T-helper 2 cell (primary cell): ENCODE measurements around the gene KCNH5.

Source experiments
- DNase-seq, 5 experiments: peaks; one replicate each; pipeline versions ENCODE4 v3.0.0 to v3.0.0-alpha.2; 2012 to 2022

Gene KCNH5

DNA sequence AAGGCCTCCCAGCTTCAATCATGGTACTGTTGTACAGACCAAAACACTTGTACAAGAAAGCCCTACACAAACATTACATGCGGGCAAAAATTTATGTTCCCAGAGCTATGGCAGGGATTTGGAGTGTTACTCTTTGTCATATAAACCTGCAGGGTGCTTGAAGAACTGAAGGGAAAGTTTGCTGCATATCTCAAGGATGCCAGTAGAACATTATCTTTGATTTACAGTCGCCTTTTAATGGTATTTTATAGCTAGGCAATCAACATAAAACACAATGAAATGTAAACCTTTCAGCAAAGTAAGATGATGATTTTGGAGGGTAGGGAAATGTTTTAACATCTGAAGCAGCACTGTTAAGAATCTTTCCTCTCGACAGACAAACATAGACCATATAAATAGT lies 305.6 kb downstream of the KCNH5 start:
- DNase-seq: no peak

- no peak for DNase-seq
Observed at GRCh38 chr14:62736048-62737043, 308.9 kb downstream of the KCNH5 start.

DNA sequence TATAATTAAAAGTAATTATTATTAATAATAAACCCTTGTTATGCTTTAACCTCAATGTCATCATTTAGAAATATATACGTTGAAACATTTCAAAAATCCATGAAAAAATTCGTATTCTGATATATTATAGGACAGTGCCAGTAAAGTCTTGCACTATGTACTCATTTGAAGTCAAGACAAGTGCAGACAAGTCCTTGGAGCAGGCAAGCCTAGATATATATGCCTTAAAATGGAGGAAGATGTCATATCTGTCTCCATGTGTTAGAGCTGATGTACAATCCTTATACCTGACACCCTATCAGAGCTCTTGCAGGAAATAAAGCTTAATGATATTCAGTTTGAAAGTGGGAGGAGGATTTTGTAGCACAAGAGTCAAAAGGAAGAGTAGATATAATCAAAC lies 310.4 kb downstream of the KCNH5 start:
- no peak for DNase-seq

DNA sequence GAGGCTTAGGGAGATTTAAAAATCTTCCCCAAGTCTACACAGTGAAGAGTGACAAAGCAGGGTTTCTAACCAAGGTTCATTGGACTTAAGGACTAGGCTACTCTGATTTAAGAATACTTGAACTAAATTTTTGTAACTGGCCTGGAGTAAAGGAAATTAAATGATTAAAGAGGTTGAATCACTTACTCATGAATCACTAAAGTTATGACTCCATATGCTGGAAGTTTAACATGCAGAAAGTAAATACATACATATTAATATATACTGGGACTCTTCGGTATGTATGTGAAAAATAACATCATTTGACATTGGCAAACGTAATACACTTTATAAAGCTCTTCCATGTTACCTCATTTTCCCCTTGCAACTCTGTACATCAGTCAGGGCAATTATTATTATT lies 322.9 kb downstream of the KCNH5 start:
- DNase-seq: no peak

GRCh38 chr14:62718629-62719028 lies 326.6 kb downstream of the KCNH5 start:
- no peak for DNase-seq

GRCh38 chr14:62711351-62712023 lies 333.8 kb downstream of the KCNH5 start:
- DNase-seq: no peak

- no peak for DNase-seq
Observed at GRCh38 chr14:62710811-62711210, 334.4 kb downstream of the KCNH5 start.

GRCh38 chr14:62709773-62710172 lies 335.5 kb downstream of the KCNH5 start:
- DNase-seq: no peak

DNA sequence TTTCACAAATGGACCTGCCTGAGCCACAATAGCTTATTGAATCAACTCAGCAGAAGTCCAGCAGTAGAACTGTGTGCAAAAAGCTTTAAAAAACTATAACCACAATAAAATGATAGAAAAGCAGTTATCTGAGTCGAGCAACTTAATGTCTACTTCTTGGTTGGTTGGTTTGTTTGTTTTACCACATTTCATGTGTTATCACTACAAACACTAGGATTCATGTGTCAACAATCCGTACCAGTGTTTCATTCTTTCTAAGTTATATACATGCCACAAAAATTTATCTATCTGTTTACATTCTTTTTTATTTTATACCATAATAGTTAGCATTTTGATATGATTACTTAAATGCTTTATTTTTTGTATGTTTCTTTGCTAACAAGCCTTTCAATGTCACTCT lies 339.0 kb downstream of the KCNH5 start:
- DNase-seq: no peak

DNA sequence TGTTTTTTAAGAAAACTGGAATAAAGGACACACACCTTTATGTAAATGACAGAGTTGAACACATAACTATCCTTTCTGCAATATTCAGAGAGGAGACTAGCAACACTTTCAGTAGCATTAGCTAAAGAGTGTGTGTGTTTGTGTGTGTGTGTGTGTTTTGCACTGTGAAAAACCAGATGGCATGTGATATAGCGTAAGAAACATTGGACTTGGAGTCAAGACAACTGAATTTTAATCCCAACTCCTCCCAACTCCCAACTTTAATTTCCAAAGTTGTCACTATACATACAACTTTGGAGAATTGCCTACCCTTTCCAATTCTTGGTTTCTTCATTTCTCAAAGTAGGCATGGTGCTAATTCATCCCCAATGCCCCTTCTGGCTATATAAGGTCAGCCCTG lies 347.8 kb downstream of the KCNH5 start:
- no peak for DNase-seq

GRCh38 chr14:62696929-62697328 lies 348.3 kb downstream of the KCNH5 start:
- no peak for DNase-seq

GRCh38 chr14:62696331-62696924 lies 348.8 kb downstream of the KCNH5 start:
- no peak for DNase-seq

DNA sequence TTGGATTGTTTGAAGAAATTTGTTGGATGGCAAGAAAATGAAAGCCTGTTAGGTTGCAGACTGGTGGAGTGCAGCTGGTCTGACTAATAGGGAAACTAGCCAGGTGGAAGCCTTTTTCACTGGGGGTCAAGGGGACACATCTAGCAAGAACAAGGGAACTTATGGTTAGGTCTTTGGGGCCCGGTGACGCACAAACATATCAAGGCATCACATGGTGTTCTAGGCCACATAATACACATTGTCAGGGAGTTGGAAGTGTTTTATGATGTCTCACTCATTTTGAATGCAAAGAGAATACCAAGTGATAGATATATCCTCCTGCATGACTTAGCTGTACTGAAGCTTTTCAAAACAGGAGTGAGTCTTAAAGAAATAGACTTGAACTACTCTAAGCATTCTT lies 351.2 kb downstream of the KCNH5 start:
- no peak for DNase-seq

DNA sequence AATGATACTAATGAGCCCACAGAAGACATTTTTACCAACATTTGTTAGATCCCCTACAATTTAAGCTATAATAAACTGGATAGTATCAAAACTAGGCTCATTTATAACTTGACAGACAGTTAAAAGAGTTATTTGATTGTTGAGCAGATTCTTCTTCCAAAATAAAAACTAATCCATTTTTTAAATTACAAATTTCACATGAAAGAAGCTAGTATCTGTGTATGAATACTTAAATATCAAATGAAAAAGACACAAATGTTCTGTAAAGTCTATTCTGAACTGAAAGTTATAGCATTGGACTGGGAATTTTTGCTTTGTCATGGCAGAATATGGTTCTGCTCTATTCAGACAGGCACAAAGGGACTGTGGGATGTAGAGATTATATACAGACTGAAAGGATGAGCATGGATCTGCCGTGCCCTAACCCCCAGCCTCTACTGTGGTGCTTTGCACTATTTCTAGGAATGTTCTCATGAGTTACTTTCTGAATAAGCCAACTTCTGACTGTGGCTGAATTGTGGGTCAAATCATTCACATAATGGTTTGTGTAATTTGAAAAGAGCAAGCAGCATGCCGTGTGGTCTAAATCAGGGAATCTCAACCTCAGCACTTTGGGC lies 352.7 kb downstream of the KCNH5 start:
- no peak for DNase-seq

- no peak for DNase-seq
Observed at GRCh38 chr14:62691647-62692489, 353.4 kb downstream of the KCNH5 start.

GRCh38 chr14:62689733-62690132 lies 355.5 kb downstream of the KCNH5 start:
- DNase-seq: no peak

- no peak for DNase-seq
Observed at GRCh38 chr14:62687818-62688217, 357.4 kb downstream of the KCNH5 start.

- no peak for DNase-seq
Observed at GRCh38 chr14:62684376-62684775, 360.9 kb downstream of the KCNH5 start.

- no peak for DNase-seq
Observed at GRCh38 chr14:62682208-62682607, 363.1 kb downstream of the KCNH5 start.

GRCh38 chr14:62674563-62675237 lies 370.6 kb downstream of the KCNH5 start:
- DNase-seq: no peak

DNA sequence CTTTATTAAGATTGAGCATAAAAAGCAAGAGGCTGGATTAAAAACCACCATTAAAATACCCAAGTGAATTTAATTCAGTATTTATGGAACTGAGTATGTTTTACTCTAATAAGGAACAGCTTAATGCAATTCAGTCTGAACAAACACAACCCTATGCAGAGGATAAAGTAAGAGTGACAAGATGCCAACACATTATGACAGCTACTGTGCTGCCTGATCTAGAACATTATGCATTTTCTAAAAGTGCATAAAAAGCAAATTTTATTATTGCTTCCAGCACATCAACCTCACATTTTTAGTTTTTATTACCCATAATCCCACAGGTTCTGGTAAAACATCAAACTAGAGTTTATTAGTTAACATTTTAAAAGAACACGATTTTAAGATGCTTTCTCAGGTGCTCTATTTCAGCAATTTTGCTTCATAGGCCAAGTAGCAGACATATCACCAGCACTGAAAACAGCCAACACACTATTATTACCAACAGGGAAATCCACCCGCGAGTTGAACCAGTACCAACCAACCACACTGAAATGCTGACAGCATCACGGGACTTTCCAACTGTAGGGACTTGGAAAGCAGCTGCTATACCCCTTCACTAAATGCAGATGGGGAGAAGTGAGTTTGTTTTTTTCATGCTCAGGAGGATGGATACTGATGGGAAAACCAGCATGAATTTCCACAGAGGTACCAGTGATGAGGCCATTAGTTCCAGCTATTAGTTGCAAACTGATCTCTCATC lies 372.1 kb downstream of the KCNH5 start:
- no peak for DNase-seq
